ENCODE measurements around the gene ARNT2.

DNA sequence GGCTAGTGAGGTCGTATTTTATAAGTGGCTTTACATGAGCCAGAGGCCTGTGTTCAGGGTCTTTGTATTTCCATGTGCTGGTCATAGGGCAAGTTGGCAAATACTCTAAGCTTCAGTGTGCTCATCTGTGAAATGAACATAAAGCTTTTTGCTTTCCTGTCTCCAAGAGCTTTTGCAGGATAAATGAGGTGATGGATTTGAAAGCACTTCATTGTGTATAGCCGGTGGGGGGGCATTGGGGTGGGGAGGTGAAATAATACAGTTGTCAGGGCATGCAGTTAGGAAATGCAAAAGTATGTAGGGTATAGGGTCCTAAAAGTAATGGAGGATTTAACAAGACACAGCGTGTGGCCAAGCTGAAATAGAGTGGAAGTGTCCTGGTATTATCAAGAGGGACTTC lies 67.7 kb downstream of the ARNT2 start:
- TF ChIP-seq CTCF (IDR thresholded peaks at IDR 0.05) (no peak), POLR2A (IDR thresholded peaks at IDR 0.05) (no peak), EP300 (IDR thresholded peaks at IDR 0.05) (no peak)
